CD4-positive, alpha-beta T cell treated with Interleukin-2 at 100 ng/mL for 4 hours (primary cell): Measurements from ENCODE around the gene SPNS2.
A peak's percentile ranks its signal among the peaks of the same experiment; 100 is the strongest.

ENCODE experiments used
- DNase-seq: peaks from one replicate; pipeline ENCODE4 v3.0.0-alpha.2; 2020; ENCODE audit warnings: low spot score

SPNS2 gene

GRCh38 chr17:4503283-4504025 lies 4.8 kb downstream of the SPNS2 start:
- no peak for DNase-seq

GRCh38 chr17:4504188-4504587 lies 5.5 kb downstream of the SPNS2 start:
- DNase-seq = peak; percentile 7

GRCh38 chr17:4505187-4505586 lies 6.5 kb downstream of the SPNS2 start:
- DNase-seq = no peak

- DNase-seq = no peak
Observed at GRCh38 chr17:4506175-4506813, 7.6 kb downstream of the SPNS2 start.

GRCh38 chr17:4506892-4507291 lies 8.2 kb downstream of the SPNS2 start:
- no peak for DNase-seq

- DNase-seq = no peak
Observed at GRCh38 chr17:4507361-4508111, 8.9 kb downstream of the SPNS2 start.

- DNase-seq = no peak
Observed at GRCh38 chr17:4508207-4508606, 9.5 kb downstream of the SPNS2 start.

- no peak for DNase-seq
Observed at GRCh38 chr17:4509401-4509800, 10.7 kb downstream of the SPNS2 start.

- DNase-seq = no peak
Observed at GRCh38 chr17:4509923-4510617, 11.4 kb downstream of the SPNS2 start.

GRCh38 chr17:4510618-4510941 lies 11.9 kb downstream of the SPNS2 start:
- DNase-seq = no peak

GRCh38 chr17:4511199-4511932 lies 12.7 kb downstream of the SPNS2 start:
- DNase-seq = no peak

GRCh38 chr17:4512156-4513112 lies 13.8 kb downstream of the SPNS2 start:
- no peak for DNase-seq

- no peak for DNase-seq
Observed at GRCh38 chr17:4513113-4514032, 14.7 kb downstream of the SPNS2 start.

GRCh38 chr17:4514206-4514605 lies 15.5 kb downstream of the SPNS2 start:
- no peak for DNase-seq

- DNase-seq = no peak
Observed at GRCh38 chr17:4514779-4515178, 16.1 kb downstream of the SPNS2 start.

GRCh38 chr17:4515501-4515900 lies 16.8 kb downstream of the SPNS2 start:
- no peak for DNase-seq

- no peak for DNase-seq
Observed at GRCh38 chr17:4516735-4517134, 18.1 kb downstream of the SPNS2 start.

- no peak for DNase-seq
Observed at GRCh38 chr17:4518901-4519300, 20.2 kb downstream of the SPNS2 start.

- no peak for DNase-seq
Observed at GRCh38 chr17:4519361-4519788, 20.7 kb downstream of the SPNS2 start.
